ENCODE results near the gene MACC1.

DNA sequence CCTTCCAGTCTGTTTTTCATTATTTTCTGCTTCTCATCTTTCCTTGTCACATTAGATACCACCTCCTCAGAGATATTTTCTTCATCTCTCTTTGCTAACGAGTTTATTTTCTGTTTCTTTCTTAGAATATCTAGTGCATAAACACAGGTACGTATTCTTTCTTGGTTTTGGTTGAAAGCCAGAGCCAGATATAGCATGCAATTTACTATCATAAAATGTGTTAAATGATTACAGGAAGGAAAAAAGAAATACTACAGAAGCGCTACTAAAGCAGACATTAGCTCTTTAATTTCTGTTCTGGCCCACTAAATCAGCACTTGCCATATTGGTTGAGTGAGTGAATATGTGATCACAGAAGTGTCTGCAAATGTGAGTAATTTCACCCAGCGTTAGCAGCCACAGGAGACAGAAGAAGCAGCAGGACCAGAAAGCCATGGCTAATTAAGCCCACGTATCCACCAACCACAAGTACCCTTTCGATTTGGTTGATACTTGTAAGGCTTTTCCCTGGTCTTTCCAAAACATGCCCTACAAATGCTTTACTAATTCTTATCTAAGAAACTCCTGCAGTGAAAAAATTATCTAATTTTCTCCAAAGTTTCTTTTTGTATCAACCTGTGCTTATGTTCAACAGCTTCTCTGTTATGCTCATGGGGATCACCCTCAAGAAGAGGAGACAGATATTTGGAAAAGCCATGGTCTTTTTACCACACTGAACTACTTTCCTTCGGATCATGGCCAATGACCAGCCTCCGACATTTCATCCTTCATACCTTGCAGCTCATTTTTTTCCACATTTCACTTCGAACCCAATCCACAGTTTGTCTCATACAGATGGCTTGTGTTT is 23.1 kb upstream of the MACC1 start:
- TF ChIP-seq, protein P1, sequence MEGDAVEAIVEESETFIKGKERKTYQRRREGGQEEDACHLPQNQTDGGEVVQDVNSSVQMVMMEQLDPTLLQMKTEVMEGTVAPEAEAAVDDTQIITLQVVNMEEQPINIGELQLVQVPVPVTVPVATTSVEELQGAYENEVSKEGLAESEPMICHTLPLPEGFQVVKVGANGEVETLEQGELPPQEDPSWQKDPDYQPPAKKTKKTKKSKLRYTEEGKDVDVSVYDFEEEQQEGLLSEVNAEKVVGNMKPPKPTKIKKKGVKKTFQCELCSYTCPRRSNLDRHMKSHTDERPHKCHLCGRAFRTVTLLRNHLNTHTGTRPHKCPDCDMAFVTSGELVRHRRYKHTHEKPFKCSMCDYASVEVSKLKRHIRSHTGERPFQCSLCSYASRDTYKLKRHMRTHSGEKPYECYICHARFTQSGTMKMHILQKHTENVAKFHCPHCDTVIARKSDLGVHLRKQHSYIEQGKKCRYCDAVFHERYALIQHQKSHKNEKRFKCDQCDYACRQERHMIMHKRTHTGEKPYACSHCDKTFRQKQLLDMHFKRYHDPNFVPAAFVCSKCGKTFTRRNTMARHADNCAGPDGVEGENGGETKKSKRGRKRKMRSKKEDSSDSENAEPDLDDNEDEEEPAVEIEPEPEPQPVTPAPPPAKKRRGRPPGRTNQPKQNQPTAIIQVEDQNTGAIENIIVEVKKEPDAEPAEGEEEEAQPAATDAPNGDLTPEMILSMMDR (IDR thresholded peaks at IDR 0.05 in 2 of 3, conservative IDR thresholded peaks at IDR 0.05 in 1 of 3; ENCODE audit: control insufficient read depth in 2 of 3, extremely low read depth in 1 of 3, insufficient read depth in 1 of 3, low read depth in 3 of 3, low read length in 3 of 3), result no peak
- TF ChIP-seq POLR2A (IDR thresholded peaks at IDR 0.05; ENCODE audit: low read depth, low read length) (no peak), HCFC1 (IDR thresholded peaks at IDR 0.05; ENCODE audit: low read length) (no peak), JUND (IDR thresholded peaks at IDR 0.05; ENCODE audit: low read depth, low read length) (peak; percentile 69; the same call in 1 of the 2 replicates), FOS (IDR thresholded peaks at IDR 0.05; ENCODE audit: borderline replicate concordance, extremely low read depth, insufficient read length) (no peak), KAT2A (conservative IDR thresholded peaks at IDR 0.05; ENCODE audit: control insufficient read depth, low read depth, low read length) (no peak), DPF2 (IDR thresholded peaks at IDR 0.05) (peak; percentile 93), RFX5 (IDR thresholded peaks at IDR 0.05; ENCODE audit: low read depth, low read length) (no peak), SIN3A (IDR thresholded peaks at IDR 0.05; ENCODE audit: low read depth, low read length) (no peak)
- TF ChIP-seq, protein P2, sequence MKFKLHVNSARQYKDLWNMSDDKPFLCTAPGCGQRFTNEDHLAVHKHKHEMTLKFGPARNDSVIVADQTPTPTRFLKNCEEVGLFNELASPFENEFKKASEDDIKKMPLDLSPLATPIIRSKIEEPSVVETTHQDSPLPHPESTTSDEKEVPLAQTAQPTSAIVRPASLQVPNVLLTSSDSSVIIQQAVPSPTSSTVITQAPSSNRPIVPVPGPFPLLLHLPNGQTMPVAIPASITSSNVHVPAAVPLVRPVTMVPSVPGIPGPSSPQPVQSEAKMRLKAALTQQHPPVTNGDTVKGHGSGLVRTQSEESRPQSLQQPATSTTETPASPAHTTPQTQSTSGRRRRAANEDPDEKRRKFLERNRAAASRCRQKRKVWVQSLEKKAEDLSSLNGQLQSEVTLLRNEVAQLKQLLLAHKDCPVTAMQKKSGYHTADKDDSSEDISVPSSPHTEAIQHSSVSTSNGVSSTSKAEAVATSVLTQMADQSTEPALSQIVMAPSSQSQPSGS (IDR thresholded peaks at IDR 0.05; ENCODE audit: low read length), result peak; percentile 88
- TF ChIP-seq, protein P3, sequence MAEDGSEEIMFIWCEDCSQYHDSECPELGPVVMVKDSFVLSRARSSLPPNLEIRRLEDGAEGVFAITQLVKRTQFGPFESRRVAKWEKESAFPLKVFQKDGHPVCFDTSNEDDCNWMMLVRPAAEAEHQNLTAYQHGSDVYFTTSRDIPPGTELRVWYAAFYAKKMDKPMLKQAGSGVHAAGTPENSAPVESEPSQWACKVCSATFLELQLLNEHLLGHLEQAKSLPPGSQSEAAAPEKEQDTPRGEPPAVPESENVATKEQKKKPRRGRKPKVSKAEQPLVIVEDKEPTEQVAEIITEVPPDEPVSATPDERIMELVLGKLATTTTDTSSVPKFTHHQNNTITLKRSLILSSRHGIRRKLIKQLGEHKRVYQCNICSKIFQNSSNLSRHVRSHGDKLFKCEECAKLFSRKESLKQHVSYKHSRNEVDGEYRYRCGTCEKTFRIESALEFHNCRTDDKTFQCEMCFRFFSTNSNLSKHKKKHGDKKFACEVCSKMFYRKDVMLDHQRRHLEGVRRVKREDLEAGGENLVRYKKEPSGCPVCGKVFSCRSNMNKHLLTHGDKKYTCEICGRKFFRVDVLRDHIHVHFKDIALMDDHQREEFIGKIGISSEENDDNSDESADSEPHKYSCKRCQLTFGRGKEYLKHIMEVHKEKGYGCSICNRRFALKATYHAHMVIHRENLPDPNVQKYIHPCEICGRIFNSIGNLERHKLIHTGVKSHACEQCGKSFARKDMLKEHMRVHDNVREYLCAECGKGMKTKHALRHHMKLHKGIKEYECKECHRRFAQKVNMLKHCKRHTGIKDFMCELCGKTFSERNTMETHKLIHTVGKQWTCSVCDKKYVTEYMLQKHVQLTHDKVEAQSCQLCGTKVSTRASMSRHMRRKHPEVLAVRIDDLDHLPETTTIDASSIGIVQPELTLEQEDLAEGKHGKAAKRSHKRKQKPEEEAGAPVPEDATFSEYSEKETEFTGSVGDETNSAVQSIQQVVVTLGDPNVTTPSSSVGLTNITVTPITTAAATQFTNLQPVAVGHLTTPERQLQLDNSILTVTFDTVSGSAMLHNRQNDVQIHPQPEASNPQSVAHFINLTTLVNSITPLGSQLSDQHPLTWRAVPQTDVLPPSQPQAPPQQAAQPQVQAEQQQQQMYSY (CRISPR knock-in tag; IDR thresholded peaks at IDR 0.05), result no peak
- TF ChIP-seq, protein P4, sequence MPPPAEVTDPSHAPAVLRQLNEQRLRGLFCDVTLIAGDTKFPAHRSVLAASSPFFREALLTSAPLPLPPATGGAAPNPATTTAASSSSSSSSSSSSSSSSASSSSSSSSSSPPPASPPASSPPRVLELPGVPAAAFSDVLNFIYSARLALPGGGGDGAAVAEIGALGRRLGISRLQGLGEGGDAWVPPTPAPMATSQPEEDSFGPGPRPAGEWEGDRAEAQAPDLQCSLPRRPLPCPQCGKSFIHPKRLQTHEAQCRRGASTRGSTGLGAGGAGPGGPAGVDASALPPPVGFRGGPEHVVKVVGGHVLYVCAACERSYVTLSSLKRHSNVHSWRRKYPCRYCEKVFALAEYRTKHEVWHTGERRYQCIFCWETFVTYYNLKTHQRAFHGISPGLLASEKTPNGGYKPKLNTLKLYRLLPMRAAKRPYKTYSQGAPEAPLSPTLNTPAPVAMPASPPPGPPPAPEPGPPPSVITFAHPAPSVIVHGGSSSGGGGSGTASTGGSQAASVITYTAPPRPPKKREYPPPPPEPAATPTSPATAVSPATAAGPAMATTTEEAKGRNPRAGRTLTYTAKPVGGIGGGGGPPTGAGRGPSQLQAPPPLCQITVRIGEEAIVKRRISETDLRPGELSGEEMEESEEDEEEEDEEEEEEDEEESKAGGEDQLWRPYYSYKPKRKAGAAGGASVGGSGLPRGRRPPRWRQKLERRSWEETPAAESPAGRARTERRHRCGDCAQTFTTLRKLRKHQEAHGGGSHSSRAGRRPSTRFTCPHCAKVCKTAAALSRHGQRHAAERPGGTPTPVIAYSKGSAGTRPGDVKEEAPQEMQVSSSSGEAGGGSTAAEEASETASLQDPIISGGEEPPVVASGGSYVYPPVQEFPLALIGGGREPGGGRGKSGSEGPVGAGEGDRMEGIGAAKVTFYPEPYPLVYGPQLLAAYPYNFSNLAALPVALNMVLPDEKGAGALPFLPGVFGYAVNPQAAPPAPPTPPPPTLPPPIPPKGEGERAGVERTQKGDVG (CRISPR knock-in tag; IDR thresholded peaks at IDR 0.05), result no peak; the same call in 1 of the 2 replicates
- TF ChIP-seq, protein P5, sequence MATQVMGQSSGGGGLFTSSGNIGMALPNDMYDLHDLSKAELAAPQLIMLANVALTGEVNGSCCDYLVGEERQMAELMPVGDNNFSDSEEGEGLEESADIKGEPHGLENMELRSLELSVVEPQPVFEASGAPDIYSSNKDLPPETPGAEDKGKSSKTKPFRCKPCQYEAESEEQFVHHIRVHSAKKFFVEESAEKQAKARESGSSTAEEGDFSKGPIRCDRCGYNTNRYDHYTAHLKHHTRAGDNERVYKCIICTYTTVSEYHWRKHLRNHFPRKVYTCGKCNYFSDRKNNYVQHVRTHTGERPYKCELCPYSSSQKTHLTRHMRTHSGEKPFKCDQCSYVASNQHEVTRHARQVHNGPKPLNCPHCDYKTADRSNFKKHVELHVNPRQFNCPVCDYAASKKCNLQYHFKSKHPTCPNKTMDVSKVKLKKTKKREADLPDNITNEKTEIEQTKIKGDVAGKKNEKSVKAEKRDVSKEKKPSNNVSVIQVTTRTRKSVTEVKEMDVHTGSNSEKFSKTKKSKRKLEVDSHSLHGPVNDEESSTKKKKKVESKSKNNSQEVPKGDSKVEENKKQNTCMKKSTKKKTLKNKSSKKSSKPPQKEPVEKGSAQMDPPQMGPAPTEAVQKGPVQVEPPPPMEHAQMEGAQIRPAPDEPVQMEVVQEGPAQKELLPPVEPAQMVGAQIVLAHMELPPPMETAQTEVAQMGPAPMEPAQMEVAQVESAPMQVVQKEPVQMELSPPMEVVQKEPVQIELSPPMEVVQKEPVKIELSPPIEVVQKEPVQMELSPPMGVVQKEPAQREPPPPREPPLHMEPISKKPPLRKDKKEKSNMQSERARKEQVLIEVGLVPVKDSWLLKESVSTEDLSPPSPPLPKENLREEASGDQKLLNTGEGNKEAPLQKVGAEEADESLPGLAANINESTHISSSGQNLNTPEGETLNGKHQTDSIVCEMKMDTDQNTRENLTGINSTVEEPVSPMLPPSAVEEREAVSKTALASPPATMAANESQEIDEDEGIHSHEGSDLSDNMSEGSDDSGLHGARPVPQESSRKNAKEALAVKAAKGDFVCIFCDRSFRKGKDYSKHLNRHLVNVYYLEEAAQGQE (IDR thresholded peaks at IDR 0.05; ENCODE audit: low read depth, low read length), result no peak

All from GM12878 (cell line).